ENCODE data around the gene LRP2.
"Not testable (repeated sequence)": the region's sequence is repeated elsewhere in the genome, so short reads cannot be mapped to it uniquely, and the experiment has no call there.

Gene LRP2

DNA sequence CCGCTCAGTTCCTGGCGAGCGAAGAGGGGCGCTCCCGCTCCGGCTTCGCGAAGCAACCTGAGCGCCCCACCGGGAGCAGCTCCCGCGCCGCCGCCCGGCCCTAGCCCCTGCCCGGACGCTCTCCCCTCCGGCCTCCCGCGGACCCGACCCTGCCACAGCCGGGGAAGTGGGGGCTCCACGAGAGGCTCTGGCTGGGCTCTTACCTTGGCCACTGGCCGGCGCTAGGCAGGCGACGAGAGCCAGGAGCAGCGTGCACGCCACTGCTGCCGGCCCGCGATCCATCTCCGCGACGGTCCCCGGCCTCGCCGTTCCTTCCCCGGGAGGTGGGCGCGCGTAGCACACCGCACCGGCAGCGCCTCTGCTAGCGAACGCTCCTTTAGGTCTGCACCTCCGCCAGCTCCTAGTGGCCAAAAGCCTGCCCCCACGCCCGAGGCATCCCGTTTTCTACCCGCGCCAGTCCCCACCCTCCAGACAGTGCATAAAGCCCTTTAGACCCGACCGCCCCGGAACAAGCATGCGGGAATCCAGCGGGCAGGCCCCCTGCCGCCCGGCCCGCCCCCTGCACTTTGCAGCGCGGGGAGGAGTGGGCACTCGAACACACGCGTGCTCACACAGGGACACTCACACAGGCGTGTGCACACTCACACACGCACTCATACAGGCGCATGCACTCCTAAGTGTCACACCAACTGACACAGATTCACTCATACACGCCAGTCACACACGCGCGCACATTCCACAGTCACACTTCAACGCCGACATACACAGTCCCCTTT lies at the start of gene LRP2:
LRP2 (minus strand) TSS at position 417 of the 776 bp plus-strand sequence; CDS start at position 282, 135 bp downstream.
- peak; percentile 88 for DNase-seq

DNA sequence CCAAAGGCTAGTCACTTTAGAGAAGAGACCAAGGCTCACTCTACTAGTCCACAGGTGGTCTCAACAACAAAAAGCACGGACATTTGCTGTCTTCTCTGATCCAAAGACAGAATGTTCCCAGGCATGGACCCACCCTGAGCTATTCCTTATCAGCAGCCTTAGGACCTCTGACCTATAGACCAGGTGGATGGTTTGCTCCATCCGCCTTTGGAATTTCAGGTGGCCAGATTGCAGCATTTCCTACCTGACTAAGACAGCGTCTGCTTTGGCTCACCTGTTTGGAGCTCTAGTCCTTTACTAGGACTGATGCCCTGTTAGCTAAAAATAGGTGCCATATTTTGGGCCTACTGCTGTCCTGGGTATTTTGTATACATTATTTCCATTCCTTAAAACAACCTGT lies 44.6 kb upstream of the LRP2 start:
- no peak for DNase-seq

DNA sequence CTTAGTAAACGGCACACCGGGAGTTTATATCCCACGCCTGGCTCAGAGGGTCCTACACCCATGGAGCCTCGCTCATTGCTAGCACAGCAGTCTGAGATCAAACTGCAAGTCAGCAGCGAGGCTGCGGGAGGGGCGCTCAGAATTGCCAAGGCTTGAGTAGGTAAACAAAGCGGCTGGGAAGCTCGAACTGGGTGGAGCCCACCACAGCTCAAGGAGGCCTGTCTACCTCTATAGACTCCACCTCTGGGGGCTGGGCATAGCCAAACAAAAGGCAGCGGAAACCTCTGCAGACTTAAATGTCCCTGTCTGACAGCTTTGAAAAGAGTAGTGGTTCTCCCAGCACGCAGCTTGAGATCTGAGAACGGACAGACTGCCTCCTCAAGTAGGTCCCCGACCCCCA lies 37.2 kb upstream of the LRP2 start:
- DNase-seq: not testable (repeated sequence)

DNA sequence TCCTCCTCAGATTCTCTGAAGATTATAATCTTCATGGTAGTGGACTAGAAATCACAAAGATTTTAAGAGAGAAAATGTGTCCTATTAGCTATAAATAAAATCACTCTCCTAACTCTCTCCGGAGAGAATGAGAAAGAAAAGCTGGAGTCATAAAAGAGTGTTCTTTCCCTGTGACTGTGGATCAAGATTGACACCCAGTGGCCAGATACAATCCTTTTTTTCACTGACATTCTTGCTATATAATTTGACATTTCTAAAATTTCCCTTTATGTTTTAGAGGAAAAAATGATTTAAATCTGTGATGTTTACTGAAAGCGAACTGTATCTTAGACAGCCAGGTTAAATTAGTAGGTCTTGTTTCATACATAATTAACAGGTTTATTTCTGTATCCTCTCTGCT lies 35.4 kb upstream of the LRP2 start:
- peak; percentile 60 for DNase-seq

DNA sequence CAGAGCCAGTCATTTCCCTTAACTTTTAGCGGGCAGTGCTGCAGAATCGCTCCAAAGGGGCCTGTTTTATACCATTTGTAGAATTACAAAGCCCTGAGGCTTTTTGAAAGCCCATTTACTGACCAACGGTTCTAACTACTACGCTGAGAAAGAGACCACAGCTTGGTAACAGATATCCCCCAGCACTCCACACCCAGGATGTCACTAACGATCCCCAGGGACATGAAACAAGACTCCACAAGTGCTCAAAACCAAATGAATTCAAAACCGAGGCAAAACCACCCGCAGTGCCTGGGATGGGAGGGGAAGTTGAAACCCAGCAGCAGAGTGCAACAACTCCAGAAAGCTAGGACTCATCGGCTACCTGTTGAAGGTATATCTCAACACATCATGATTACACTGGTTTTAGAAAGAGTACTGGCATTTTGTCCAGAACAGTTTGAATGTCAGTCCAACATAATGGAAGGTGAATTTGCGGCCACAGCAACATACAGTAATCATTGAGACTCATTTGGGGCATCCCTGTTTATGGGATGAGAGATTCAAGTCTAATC lies 33.6 kb upstream of the LRP2 start:
- no peak for DNase-seq

DNA sequence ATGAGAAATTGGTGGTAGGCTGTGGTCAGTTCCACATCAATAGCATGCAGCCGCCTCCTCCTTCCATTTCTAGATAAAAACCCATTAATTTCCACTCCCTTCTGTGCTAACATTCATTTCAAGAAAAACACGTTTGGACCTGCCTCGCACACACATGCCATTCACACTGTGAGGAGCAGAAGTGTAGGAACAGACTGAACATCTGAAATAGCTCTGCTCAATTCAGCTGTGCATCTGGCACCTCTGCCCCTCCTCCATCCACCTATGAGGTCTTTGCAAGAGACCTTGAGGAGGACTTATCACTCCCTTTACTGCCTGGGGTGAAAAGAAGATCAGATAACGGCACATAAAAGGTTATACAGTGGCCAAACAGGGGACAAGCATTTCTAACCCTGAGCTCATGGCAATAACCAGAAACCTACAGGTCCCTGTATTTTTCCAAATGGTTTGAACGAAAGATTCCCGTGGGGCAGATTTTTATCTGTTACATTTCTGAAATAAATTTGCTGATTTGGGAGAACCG lies 30.8 kb upstream of the LRP2 start:
- no peak for DNase-seq

DNA sequence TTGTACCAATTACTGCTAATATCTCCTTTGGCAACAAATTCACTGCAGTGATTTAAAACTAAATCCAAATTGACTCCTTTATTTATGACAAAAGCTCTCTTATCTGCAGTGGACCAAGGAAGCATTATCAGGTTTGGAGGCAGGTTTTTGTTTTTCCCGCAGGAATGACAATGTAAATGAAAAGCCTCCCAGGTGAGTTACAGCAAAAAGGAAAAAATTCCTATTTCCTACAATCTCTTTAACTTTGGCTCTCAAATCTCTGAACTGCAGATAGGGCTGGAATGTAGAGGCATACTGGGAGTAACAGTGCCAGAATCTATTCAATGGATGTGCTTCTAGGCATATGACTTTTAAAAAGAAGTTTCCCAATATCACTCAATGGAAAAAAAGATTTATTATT lies 28.9 kb upstream of the LRP2 start:
- DNase-seq: no peak

DNA sequence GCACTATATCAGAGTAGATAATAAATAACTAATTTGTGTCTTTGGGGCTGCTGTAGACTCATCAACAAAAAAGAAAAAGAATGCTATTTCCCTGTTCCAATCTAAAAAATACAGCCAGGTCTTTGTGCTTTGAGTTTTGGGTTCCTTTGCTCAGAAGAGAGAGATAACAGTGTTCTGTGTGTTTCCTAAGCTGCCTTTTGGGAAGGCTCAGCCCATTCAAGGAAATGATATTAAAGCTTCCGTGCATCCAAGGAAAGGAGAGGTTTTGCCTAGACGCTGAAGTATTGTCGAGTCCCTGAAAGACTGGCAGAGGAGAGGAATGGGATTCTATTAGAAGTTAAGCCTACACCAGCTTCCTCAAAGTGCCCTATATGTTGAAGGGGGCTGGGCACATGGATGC lies 25.8 kb upstream of the LRP2 start:
- DNase-seq: no peak

DNA sequence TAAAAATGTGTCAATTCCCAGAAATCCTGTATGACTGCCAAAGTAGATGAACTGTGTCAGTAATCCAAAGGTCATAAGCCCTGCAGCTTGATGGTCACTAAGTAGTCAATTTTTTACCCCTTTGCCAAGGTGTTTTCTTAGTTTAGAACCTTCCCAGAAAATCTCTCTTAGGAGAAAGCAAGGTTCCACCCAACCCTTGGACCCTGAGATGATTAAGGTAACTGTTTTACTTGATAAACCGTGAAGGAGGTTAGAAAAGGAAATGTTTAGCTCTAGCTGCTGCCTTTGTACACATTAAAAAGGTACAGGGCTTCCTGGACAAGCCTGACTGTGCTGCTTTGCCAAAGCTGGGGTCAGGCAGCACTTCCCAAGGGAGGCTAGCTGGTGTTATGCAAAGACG lies 24.4 kb upstream of the LRP2 start:
- DNase-seq: no peak

DNA sequence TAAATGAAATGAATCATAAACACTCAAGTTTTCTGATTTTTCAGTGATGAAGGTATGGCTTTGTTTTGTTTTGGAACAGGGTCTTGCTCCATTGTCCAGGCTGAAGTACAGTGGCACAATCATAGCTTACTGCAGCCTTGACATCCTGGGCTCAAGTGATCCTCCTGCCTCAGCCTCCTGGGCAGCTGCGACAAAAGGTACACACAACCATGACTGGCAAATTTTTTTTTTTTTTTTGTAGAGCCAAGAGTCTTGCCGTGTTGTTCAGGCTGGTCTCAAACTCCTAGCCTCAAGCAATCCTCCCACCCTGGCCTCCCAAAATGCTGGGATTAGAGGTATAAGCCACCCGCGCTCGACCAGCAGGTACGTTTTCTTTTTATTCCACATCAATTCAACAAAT lies 22.5 kb upstream of the LRP2 start:
- no peak for DNase-seq

DNA sequence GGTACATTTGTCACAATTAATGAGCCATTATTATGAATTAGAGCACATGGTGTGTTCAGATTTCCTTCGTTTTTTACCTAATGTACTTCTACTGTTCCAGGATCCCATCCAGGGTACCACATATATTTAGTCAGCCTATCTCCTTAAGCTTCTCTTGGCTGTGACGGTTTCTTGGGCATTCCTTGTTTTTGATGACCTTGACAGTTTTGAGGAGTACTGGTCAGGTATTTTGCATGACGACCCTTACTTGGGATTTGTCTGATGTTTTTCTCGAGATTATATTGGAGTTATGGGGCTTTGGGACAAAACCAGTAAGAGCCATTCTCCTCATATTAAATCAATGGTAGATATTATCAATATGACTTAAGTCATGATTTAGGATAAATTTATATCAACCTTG lies 10.2 kb upstream of the LRP2 start:
- DNase-seq: no peak

DNA sequence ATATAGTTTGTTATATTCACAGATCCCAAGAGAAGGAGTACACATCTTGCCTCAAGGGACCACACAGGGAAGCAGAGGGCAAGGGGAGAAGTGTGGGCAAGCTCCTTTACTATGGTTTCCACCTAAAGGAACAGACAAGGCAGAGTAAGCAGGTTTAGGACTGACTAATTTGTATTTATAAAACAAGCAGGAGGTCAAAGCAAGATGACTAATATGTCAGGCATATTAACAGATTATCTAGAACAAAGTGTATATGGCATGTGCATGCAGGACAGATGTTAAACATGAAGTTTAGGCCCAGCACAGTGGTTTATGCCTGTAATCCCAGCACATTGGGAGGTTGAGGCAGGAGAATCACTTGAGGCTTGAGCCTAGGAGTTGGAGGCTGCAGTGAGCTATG lies 3.7 kb upstream of the LRP2 start:
- DNase-seq: no peak

DNA sequence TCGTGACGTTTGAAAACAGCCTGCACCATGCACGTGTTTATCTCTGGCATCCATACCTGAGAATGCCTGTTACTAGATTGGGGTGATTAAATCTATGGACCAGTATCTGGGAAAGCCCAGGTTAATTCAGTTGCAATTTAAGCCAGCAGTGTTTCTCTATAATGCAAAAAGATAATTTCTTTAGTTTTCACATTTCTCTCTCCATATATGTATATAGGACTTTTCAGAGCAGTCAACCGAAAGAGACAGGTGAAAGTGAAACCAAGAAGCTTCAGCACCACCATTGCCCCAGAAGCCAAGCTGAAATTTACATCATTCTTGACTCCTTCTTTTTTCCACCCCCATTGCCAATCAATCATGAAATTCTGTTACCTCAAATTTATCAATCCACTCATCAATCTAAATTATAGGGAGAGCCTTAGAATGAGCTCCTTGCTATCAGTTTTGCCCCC lies 2.7 kb upstream of the LRP2 start:
- no peak for DNase-seq

DNA sequence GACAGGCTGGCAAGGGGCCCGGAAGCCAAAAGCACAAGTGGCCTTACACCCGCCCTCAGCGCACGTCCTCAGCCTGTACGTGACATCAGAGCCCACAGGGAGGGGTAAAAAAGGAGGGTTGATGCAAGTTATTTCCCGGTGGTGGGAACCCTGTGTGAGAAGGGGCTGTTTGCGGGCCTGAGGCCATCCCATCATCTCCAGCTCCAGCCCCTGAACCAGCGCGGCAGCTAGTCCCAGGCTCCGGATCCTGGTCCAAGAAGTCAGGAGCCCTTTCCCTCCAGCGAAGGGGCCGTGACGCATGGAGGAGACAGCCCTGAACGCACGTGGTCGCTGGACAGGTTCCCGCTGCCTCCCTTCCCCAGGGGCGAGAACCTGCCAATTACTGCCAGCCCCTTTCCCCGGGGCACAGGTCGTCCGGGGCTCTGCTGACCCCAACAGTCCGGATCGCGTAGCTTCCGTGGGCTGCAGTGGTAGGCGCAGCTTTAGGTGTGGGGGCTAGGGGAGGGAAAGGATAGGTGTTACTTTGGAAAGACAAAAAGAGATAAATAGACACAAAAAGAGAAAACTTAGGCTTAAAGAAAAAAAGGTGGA lies 1.3 kb upstream of the LRP2 start:
- peak; percentile 87 for DNase-seq

DNA sequence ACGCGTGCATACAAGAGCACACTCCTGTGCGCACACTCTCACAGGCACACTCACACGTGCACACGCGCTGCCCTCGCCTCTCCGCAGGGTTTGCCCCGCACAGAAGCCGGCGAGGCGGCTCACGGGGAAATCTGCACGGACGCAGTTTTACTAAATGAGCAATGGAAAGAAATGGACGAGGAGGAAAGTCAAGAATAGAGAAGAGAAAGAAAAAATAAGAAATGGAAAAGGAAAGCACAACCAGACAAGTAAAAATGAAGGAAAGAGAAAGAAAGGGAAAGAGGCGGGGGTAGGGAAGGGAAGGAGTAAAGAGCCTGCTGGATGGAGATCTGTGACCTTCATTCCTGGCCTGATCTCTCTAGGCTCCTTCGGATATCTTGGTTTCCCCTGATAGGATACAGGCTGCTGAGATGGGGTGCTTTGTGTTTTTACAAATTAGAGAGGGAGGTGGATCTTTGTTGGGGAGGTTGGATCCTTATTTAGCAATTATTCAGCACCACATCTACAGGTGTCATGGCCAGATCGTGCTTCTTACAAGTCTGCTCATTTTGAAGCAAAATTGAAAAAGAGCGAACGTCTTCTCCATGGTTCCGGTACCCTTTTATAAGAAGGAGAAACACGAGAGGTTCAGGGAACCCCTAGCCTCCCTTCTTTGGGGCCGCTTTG lies 693 bp upstream of the LRP2 start:
- no peak for DNase-seq

DNA sequence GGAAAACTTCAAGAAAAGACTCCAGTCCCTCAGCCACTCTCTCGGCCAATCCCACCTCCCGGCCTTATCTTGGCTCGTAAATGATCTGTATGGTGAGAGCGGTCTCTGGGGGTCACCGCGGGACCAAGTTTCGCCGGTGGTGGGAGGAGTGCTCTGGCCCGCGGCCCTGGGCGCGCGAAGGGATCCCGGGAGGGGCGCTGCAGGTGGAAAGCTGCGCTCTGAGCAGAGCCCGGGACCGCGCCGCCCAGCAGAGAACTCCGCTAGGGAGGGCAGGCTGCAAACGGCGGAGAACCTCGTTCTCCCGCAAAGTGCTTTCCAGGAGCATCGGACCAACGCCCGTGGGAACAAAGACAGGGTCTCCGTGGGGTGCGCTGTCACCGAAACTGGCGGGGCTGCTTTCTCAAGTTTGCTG lies 622 bp downstream of the LRP2 start:
- peak; percentile 79 for DNase-seq

DNA sequence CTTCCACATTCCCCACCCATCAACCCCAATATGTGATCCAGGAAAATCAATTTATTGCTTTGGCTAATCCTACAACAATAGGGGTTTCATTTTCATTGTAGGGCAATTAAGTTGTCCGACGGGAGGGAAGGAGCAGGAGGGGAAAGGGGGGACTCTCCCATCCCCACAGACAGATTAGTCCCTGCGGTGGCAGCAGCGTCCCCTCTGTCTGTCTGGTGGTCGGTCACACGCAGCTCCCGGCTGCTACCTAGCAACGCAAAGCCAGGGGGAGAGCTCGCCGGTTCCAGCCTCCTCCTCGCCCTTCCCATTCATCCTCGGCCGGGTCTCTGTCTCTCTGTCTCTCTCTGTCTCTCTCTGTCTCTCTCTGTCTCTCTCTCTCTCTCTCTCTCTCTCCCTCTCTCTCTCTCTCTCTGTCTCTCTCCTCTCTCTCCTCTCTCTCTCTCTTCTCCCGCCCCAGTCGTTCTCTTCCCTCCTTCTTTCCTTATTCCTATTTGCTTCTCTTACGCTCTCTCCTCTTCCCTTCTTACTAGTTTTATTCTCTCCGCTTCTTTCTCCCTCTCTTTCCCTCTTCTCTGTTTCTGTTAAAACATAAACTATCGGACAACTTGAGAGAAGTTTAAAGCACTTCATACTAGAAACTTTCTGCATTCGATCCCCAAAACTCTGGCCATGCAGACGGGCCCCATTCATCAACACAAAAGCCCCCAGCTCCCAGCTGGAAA lies 1.2 kb downstream of the LRP2 start:
- DNase-seq: peak; percentile 88

DNA sequence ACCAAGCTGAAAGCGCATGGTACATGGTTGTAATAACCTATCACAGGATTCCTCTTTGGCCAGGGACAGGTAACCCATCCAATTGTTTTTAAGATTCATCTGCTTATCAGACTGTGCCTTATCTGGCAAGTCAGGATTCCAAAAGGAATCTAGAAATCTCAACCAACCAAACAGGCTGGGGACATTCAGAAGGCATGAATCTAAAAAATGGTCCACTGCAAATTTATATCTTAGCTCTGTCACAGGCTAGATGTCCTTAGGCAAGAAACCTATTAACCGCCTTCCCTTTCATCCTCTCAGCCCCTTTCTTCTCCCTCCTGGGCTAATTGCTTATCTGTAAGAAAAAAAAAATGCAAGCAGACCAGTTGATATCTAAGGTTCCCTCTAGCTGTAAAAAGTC lies 4.3 kb downstream of the LRP2 start:
- no peak for DNase-seq

DNA sequence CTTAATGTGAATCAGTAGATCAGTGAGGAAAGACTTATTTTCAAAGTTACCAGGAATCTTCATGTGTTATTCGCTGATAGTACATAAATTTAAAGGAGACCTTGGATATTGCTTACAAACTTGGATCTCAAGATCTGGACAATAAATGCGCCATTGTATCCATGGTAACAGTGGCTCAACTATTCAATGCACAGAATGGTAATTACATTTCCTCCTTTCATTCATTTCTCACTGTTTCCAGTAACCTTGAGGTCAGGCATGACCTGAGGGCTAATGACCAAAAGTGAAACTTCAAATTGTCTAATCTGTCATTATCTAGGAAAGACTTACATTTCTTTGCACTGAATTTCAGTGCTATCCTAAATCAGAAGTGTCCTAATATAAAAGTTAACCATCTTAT lies 8.1 kb downstream of the LRP2 start:
- no peak for DNase-seq

DNA sequence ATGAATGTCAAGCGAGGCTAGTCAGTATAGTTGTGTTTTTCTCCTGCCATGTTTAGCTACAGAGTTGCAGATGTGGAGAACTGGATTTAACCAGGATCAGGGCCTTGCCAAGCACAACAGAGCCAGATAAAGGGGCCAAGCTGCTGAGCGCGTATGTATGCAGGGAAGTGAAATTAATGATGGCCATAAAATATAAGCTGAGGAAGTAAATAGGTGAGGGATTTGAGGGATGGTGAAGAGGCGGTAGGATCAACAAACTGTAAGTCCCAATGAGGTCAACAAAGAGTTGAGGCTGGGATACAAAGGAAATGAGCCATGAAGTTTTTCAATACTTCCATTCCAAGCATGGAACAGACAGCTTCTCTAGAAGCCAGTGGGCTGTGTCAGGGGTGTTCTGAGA lies 10.6 kb downstream of the LRP2 start:
- DNase-seq: no peak

DNA sequence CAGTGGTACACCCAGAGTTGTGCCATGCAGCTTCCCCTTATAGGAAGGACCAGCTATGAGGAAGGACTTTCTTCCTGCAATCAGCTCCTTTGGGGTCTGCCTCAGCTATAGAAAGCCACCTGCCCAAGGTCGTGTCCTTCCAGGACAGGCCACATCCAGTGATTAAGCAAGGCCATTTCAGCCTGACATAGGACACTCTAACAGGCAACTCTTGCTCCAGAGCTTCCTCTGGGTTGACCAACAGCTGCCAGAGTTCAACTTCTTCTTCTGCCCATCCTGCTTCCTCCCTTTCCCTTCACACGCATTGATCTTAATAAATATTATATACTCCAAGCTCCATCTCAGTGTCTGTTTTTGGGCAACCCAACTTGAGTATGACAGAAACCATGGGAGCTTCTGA lies 12.8 kb downstream of the LRP2 start:
- DNase-seq: no peak

DNA sequence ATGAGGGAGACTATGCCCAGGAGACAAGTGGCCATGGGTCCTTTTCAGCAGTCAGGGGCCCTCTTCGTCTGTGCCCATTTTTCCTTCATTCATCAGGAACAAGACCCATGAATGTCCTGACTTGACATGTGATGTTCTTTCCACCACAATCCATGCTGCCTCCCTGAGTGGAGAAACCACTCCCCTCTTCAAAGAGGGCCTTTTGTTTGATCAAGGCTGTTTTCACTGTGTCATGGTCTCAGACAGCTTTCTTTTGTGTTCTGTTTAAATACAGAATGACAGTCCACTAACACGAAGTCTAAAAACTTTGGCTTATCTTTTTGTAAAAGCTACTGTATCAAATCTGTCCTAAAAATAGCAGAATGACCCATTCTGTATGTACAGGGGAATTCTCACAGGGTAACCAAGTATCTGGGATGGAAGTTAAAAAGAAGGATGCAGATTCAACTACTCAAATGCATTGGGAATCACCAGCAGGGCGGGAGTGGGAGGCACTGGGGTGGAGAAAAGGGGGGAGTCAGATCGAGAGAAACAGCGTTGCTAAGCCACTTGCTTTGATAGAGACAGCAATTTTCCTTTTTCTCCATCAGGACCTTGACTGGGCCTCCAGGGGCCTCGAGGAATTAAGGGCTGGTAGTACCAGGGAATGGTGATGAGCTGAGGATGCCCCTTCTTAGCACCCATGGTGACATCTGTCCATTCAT lies 13.9 kb downstream of the LRP2 start:
- no peak for DNase-seq

All from eye (tissue), 1 donor.